GM19023 (cell line): ENCODE data around the gene PSORS1C1.
"Not testable (repeated sequence)": the region's sequence is repeated elsewhere in the genome, so short reads cannot be mapped to it uniquely, and the experiment has no call there.

Experiments
- ATAC-seq: cut with Tn5 transposase; IDR thresholded peaks from one replicate; pipeline ENCODE4 v1.9.1; 2021; ENCODE audit warnings: mild to moderate bottlenecking, moderate library complexity; ENCODE audit not compliant: unreplicated experiment

The PSORS1C1 gene

GRCh38 chr6:31157513-31158139 is 43.0 kb downstream of the PSORS1C1 start, which contains the start of gene CCHCR1:
TSS of gene CCHCR1 (minus strand) at chr6:31157802. CDS start at chr6:31157600, 202 bp downstream.
- ATAC-seq, result peak; percentile 6

- peak; percentile 87 for ATAC-seq
These were observed 43.7 kb downstream of the PSORS1C1 start, which contains the start of gene TCF19 for GRCh38 chr6:31158140-31158862. TSS of gene TCF19 (plus strand) at chr6:31158589. CDS start at chr6:31159470, 881 bp downstream.

- ATAC-seq, result no peak
These were observed 44.6 kb downstream of the PSORS1C1 start for GRCh38 chr6:31158863-31159855.

GRCh38 chr6:31161216-31162126 is 46.9 kb downstream of the PSORS1C1 start:
- ATAC-seq, result no peak

GRCh38 chr6:31162463-31163165 is 48.0 kb downstream of the PSORS1C1 start:
- ATAC-seq, result no peak

- no peak for ATAC-seq
These were observed 49.3 kb downstream of the PSORS1C1 start for GRCh38 chr6:31163922-31164321.

- not testable (repeated sequence) for ATAC-seq
These were observed 50.0 kb downstream of the PSORS1C1 start for GRCh38 chr6:31164475-31165063.

GRCh38 chr6:31165064-31165832 is 50.6 kb downstream of the PSORS1C1 start:
- ATAC-seq, result peak; percentile 80

GRCh38 chr6:31165986-31166385 is 51.4 kb downstream of the PSORS1C1 start:
- no peak for ATAC-seq

GRCh38 chr6:31168606-31169005 is 54.0 kb downstream of the PSORS1C1 start:
- no peak for ATAC-seq

GRCh38 chr6:31169123-31169857 is 54.7 kb downstream of the PSORS1C1 start:
- no peak for ATAC-seq

GRCh38 chr6:31169858-31170599 is 55.4 kb downstream of the PSORS1C1 start:
- not testable (repeated sequence) for ATAC-seq

GRCh38 chr6:31170600-31170881 is 55.9 kb downstream of the PSORS1C1 start, which contains the start of gene POU5F1:
TSS of gene POU5F1 (minus strand) at chr6:31170682. CDS start at chr6:31170620, 62 bp downstream.
- ATAC-seq, result no peak

- no peak for ATAC-seq
These were observed 56.5 kb downstream of the PSORS1C1 start for GRCh38 chr6:31170987-31171671.

GRCh38 chr6:31171931-31172905 is 57.6 kb downstream of the PSORS1C1 start:
- ATAC-seq, result no peak
